Trophoblast cell (in vitro differentiated cells and primary cell): ENCODE data around the gene DOCK10.

ENCODE experiments used
- DNase-seq, 2 donors: peaks; one replicate each; pipeline ENCODE4 v3.0.0-alpha.2; 2016
- H2AFZ ChIP-seq: 2 replicates; pipeline ENCODE4 v1.6.1; 2013; ENCODE audit warnings: low read length, moderate library complexity, mild to moderate bottlenecking; ENCODE audit not compliant: insufficient read depth, poor library complexity
- H2AK5ac ChIP-seq: 2 replicates; pipeline ENCODE4 v1.6.1; 2013; ENCODE audit warnings: mild to moderate bottlenecking, low read length
- H2BK120ac ChIP-seq: 2 replicates; pipeline ENCODE4 v1.6.1; 2013; ENCODE audit warnings: low read length, mild to moderate bottlenecking, moderate library complexity; ENCODE audit not compliant: insufficient read depth, poor library complexity
- H2BK12ac ChIP-seq: 2 replicates; pipeline ENCODE4 v1.6.1; 2013; ENCODE audit warnings: mild to moderate bottlenecking, low read length, moderate library complexity
- H2BK5ac ChIP-seq: 2 replicates; pipeline ENCODE4 v1.6.1; 2013; ENCODE audit warnings: low read length, low read depth, moderate library complexity, mild to moderate bottlenecking; ENCODE audit not compliant: poor library complexity
- H3K14ac ChIP-seq: 2 replicates; pipeline ENCODE4 v1.6.1; 2013; ENCODE audit warnings: mild to moderate bottlenecking, low read length
- H3K18ac ChIP-seq: 2 replicates; pipeline ENCODE4 v1.6.1; 2013; ENCODE audit warnings: mild to moderate bottlenecking, low read length
- H3K23ac ChIP-seq: 2 replicates; pipeline ENCODE4 v1.6.1; 2013; ENCODE audit warnings: low read length
- H3K27ac ChIP-seq: 2 replicates; pipeline ENCODE4 v1.5.1; 2013; ENCODE audit warnings: low read depth, mild to moderate bottlenecking, inconsistent platforms, low read length, moderate library complexity
- H3K27me3 ChIP-seq: 2 replicates; pipeline ENCODE4 v1.6.1; 2013; ENCODE audit warnings: inconsistent platforms, mild to moderate bottlenecking, low read length, moderate library complexity; ENCODE audit not compliant: insufficient read depth
- H3K36me3 ChIP-seq, 2 experiments: 1 replicate in 1 of 2; 2 replicates in 1 of 2; pipeline ENCODE4 v1.6.1; 2013; ENCODE audit warnings: low read length in 2 of 2, mild to moderate bottlenecking in 2 of 2, moderate library complexity in 1 of 2; ENCODE audit not compliant: insufficient read depth in 2 of 2, control insufficient read depth in 1 of 2
- H3K4ac ChIP-seq: 2 replicates; pipeline ENCODE4 v1.6.1; 2013; ENCODE audit warnings: low read depth, mild to moderate bottlenecking, low read length, moderate library complexity
- H3K4me1 ChIP-seq, 2 experiments: 1 replicate in 1 of 2; 2 replicates in 1 of 2; pipeline ENCODE4 v1.6.1; 2013; ENCODE audit warnings: low read length in 2 of 2, mild to moderate bottlenecking in 2 of 2, moderate library complexity in 1 of 2; ENCODE audit not compliant: insufficient read depth in 2 of 2, control insufficient read depth in 1 of 2
- H3K4me2 ChIP-seq: 2 replicates; pipeline ENCODE4 v1.6.1; 2013; ENCODE audit warnings: inconsistent platforms, mild to moderate bottlenecking, low read length, moderate library complexity
- H3K4me3 ChIP-seq: 2 replicates; pipeline ENCODE4 v1.5.1; 2013; ENCODE audit warnings: mild to moderate bottlenecking, low read depth, low read length, inconsistent platforms
- H3K79me1 ChIP-seq: one replicate; pipeline ENCODE4 v1.6.1; 2013; ENCODE audit warnings: low read length
- H3K79me2 ChIP-seq: 2 replicates; pipeline ENCODE4 v1.6.1; 2013; ENCODE audit warnings: low read length, mild to moderate bottlenecking; ENCODE audit not compliant: control insufficient read depth, insufficient read depth, poor library complexity
- H3K9ac ChIP-seq: 2 replicates; pipeline ENCODE4 v1.6.1; 2013; ENCODE audit warnings: mild to moderate bottlenecking, low read length
- H3K9me3 ChIP-seq: 2 replicates; pipeline ENCODE4 v1.6.1; 2013; ENCODE audit warnings: low read depth, mild to moderate bottlenecking, control low read depth, inconsistent platforms, low read length; ENCODE audit not compliant: insufficient read depth
- H4K12ac ChIP-seq: 2 replicates; pipeline ENCODE4 v1.6.1; 2013; ENCODE audit warnings: low read depth, mild to moderate bottlenecking, low read length, moderate library complexity
- H4K8ac ChIP-seq: 2 replicates; pipeline ENCODE4 v1.6.1; 2013; ENCODE audit warnings: low read depth, mild to moderate bottlenecking, low read length, moderate library complexity
- H4K91ac ChIP-seq: one replicate; pipeline ENCODE4 v1.6.1; 2013; ENCODE audit warnings: low read depth, mild to moderate bottlenecking, low read length, moderate library complexity
- whole genome bisulfite sequencing: extraction: QIAGEN DNeasy Blood & Tissue Kit; methylation state at CpG from one replicate; pipeline ENCODE4 v1.1.7; 2013; ENCODE audit warnings: missing lambda C conversion rate; ENCODE audit not compliant: insufficient read length, insufficient coverage; ENCODE audit errors: extremely low coverage; 5-methylcytosine and 5-hydroxymethylcytosine counted together

The DOCK10 gene

GRCh38 chr2:224924631-224925030, 117.6 kb downstream of the DOCK10 start:
- H2BK12ac ChIP-seq: no peak overlapping the region

GRCh38 chr2:224922142-224922727, 120.0 kb downstream of the DOCK10 start:
- Histone ChIP-seq H3K79me2 (no peaks in the 10 kb centered on the region), H2BK5ac (no peak overlapping the region), H2BK12ac (no peak overlapping the region), H3K9me3 (peaks cover 7% of the 10 kb centered on the region), H3K4me2 (no peak overlapping the region), H3K4me1 (no peaks in the 10 kb centered on the region), H3K9ac (no peak overlapping the region), H4K12ac (no peak overlapping the region), H4K91ac (no peak overlapping the region), H4K8ac (no peak overlapping the region), H3K27me3 (no peaks in the 10 kb centered on the region), H3K36me3 (no peaks in the 10 kb centered on the region), H2AFZ (no peak overlapping the region), H3K4me3 (no peak overlapping the region), H2AK5ac (no peak overlapping the region), H3K23ac (no peak overlapping the region), H3K18ac (no peak overlapping the region), H3K79me1 (no peaks in the 10 kb centered on the region), H3K27ac (no peak overlapping the region), H2BK120ac (no peak overlapping the region), H3K4ac (no peak overlapping the region), H3K14ac (no peak overlapping the region)
- no CpG with 5 or more reads among the region's 2 CpGs for WGBS
- DNase-seq: peak in 1 of 2 donors; percentile 16

More at GRCh38 chr2:224924631-224925030, 117.6 kb downstream of the DOCK10 start:
- no peak overlapping the region for H3K4ac ChIP-seq
- no peak overlapping the region for H4K12ac ChIP-seq
- no peak for DNase-seq
- H3K27me3 ChIP-seq: no peaks in the 10 kb centered on the region
- no peak overlapping the region for H2BK120ac ChIP-seq
- no peak overlapping the region for H3K14ac ChIP-seq
- no peak overlapping the region for H3K23ac ChIP-seq
- no peak overlapping the region for H3K27ac ChIP-seq
- WGBS: no CpG with 5 or more reads among the region's 2 CpGs
- no peak overlapping the region for H3K4me2 ChIP-seq
- H4K8ac ChIP-seq: no peak overlapping the region
- no peak overlapping the region for H3K18ac ChIP-seq
- no peaks in the 10 kb centered on the region for H3K79me2 ChIP-seq
- H3K36me3 ChIP-seq: no peaks in the 10 kb centered on the region
- no peak overlapping the region for H3K9ac ChIP-seq
- no peak overlapping the region for H3K4me3 ChIP-seq
- H2AK5ac ChIP-seq: no peak overlapping the region
- no peak overlapping the region for H4K91ac ChIP-seq
- H3K9me3 ChIP-seq: no peaks in the 10 kb centered on the region
- H2BK5ac ChIP-seq: no peak overlapping the region
- no peaks in the 10 kb centered on the region for H3K79me1 ChIP-seq
- H2AFZ ChIP-seq: no peak overlapping the region
- no peaks in the 10 kb centered on the region for H3K4me1 ChIP-seq

- no peak overlapping the region for H2AFZ ChIP-seq
- H3K27me3 ChIP-seq: no peaks in the 10 kb centered on the region
- H3K36me3 ChIP-seq: no peaks in the 10 kb centered on the region
- no peak overlapping the region for H4K12ac ChIP-seq
- no peak overlapping the region for H2BK5ac ChIP-seq
- no peak overlapping the region for H3K4me2 ChIP-seq
- H4K8ac ChIP-seq: no peak overlapping the region
- H2BK12ac ChIP-seq: no peak overlapping the region
- H3K18ac ChIP-seq: no peak overlapping the region
- no peaks in the 10 kb centered on the region for H3K79me1 ChIP-seq
- 100% methylated on average over 2 of the region's 8 CpGs for WGBS
- H3K9ac ChIP-seq: no peak overlapping the region
- H2BK120ac ChIP-seq: no peak overlapping the region
- H2AK5ac ChIP-seq: no peak overlapping the region
- no peak overlapping the region for H3K14ac ChIP-seq
- H3K4me3 ChIP-seq: peak overlapping the region; percentile 60
- H3K79me2 ChIP-seq: no peaks in the 10 kb centered on the region
- H3K4ac ChIP-seq: no peak overlapping the region
- peak overlapping the region; percentile 90 for H3K23ac ChIP-seq
- H3K9me3 ChIP-seq: peaks cover 7% of the 10 kb centered on the region
- DNase-seq: no peak
- no peak overlapping the region for H3K27ac ChIP-seq
- H3K4me1 ChIP-seq: no peaks in the 10 kb centered on the region
- no peak overlapping the region for H4K91ac ChIP-seq
Observed at GRCh38 chr2:224919472-224920110, 122.7 kb downstream of the DOCK10 start.

GRCh38 chr2:224918626-224919471, 123.4 kb downstream of the DOCK10 start:
- peaks cover 7% of the 10 kb centered on the region for H3K9me3 ChIP-seq
- no peak overlapping the region for H3K9ac ChIP-seq
- no peak overlapping the region for H2BK12ac ChIP-seq
- no peak overlapping the region for H3K14ac ChIP-seq
- H3K4me1 ChIP-seq: no peaks in the 10 kb centered on the region
- H3K23ac ChIP-seq: peak overlapping the region; percentile 90
- no peaks in the 10 kb centered on the region for H3K36me3 ChIP-seq
- no peak overlapping the region for H4K91ac ChIP-seq
- DNase-seq: no peak
- no peaks in the 10 kb centered on the region for H3K79me2 ChIP-seq
- no peaks in the 10 kb centered on the region for H3K27me3 ChIP-seq
- no peak overlapping the region for H2BK120ac ChIP-seq
- no peak overlapping the region for H2BK5ac ChIP-seq
- no peak overlapping the region for H3K4me2 ChIP-seq
- 100% methylated on average over 2 of the region's 4 CpGs for WGBS
- H3K4me3 ChIP-seq: peak overlapping the region; percentile 40
- H3K79me1 ChIP-seq: no peaks in the 10 kb centered on the region
- no peak overlapping the region for H2AK5ac ChIP-seq
- H3K18ac ChIP-seq: no peak overlapping the region
- H2AFZ ChIP-seq: no peak overlapping the region
- H4K8ac ChIP-seq: no peak overlapping the region
- no peak overlapping the region for H4K12ac ChIP-seq
- H3K27ac ChIP-seq: no peak overlapping the region
- H3K4ac ChIP-seq: no peak overlapping the region
